Activated naive CD8-positive, alpha-beta T cell treated with anti-CD3 and anti-CD28 coated beads, Interleukin-2, amount 10 ng/mL, durations not matched to agents 7 days and 5 days (primary cell): Measurements from ENCODE around the gene DPP6. TPM values are rescaled to one million over a fixed set of nuclear protein-coding genes. Genes with fewer than 3 reads are reported as not detected.

Source experiments
- ATAC-seq: fragments of 150-1000 bp; cut with Tn5 transposase; one replicate; pipeline ENCODE4 v1.10.0; 2021; ENCODE audit warnings: low read depth, moderate library complexity
- POLR2A ChIA-PET: fragments of 350-600 bp; sonication (Branson Sonifier 250); formaldehyde crosslinking; loops from one replicate; lab custom pipeline; 2021; ENCODE audit warnings: antibody characterized with exemption; lab: Charles Lee
- DNase-seq: peaks from one replicate; pipeline ENCODE4 v3.0.0; 2021
- H3K27ac Mint-ChIP-seq: one replicate; pipeline ENCODE4 v1.8.0; 2022; ENCODE audit warnings: mild to moderate bottlenecking, mixed read lengths
- H3K27me3 Mint-ChIP-seq: one replicate; pipeline ENCODE4 v1.8.0; 2022; ENCODE audit warnings: mild to moderate bottlenecking, moderate library complexity, mixed read lengths
- H3K36me3 Mint-ChIP-seq: one replicate; pipeline ENCODE4 v1.8.0; 2021; ENCODE audit warnings: mild to moderate bottlenecking, mixed read lengths
- H3K4me1 Mint-ChIP-seq: one replicate; pipeline ENCODE4 v1.8.0; 2021; ENCODE audit warnings: mixed read lengths
- H3K4me3 Mint-ChIP-seq: one replicate; pipeline ENCODE4 v1.8.0; 2022; ENCODE audit warnings: mild to moderate bottlenecking, moderate library complexity, mixed read lengths
- H3K9me3 Mint-ChIP-seq: one replicate; pipeline ENCODE4 v1.8.0; 2021; ENCODE audit warnings: mixed read lengths
- total RNA-seq, 2 experiments: library from RNA; stranded (reverse); gene quantifications; one replicate each; pipeline ENCODE4 v1.2.3, GENCODE V29; 2021

Gene DPP6
- total RNA-seq, 2 experiments from 2014 or later: not detected

DNA sequence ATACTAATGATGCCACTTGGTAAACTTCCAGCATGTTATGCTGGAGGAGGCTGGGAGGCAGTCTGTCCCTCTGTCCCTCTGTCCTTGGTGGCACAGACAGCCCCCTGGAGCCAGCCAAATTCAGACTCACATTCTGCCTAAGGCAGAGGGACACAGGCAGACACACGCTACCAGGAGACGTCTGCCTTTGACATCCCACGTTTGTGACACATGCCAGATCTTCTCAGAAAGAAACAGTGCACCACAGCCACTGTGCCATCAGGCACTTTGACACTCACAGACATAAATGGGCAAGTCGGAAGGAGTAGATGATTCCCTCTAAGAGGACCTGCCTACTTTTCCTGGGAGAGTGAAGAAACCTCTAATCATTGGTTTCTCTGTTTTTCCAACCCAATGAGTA lies 467.0 kb downstream of the DPP6 start:
- POLR2A ChIA-PET: no interaction called here
- no peaks in the 10 kb centered on the region for H3K27me3 Mint-ChIP-seq
- no peaks in the 10 kb centered on the region for H3K36me3 Mint-ChIP-seq
- peaks cover 4% of the 10 kb centered on the region for H3K9me3 Mint-ChIP-seq
- no peak overlapping the region for H3K27ac Mint-ChIP-seq
- H3K4me3 Mint-ChIP-seq: no peak overlapping the region
- DNase-seq (no peak), ATAC-seq (no peak)
- H3K4me1 Mint-ChIP-seq: no peaks in the 10 kb centered on the region

DNA sequence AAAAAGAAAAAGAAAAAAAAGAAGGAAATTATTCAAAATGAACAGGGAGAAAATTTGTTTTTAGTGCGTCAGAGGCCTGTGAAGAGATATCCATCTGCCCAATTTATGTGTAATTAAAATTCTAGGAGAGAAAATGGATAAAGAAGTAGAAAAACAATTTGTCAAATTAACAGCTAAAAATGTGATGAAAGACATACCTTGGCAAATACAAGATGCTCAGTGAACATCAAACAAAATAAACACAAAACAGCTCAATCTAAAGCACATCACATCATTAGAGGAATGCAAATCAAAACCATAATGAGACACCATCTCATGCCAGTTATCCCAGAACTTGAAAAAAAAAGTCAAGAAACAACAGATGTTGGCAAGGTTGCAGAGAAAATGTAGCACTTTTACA lies 477.9 kb downstream of the DPP6 start:
- DNase-seq: no peak
- Mint-ChIP-seq H3K27ac (no peak overlapping the region), H3K4me1 (no peaks in the 10 kb centered on the region), H3K9me3 (no peaks in the 10 kb centered on the region), H3K4me3 (no peak overlapping the region), H3K36me3 (no peaks in the 10 kb centered on the region), H3K27me3 (no peaks in the 10 kb centered on the region)
- POLR2A ChIA-PET: no interaction called here
- no peak for ATAC-seq

DNA sequence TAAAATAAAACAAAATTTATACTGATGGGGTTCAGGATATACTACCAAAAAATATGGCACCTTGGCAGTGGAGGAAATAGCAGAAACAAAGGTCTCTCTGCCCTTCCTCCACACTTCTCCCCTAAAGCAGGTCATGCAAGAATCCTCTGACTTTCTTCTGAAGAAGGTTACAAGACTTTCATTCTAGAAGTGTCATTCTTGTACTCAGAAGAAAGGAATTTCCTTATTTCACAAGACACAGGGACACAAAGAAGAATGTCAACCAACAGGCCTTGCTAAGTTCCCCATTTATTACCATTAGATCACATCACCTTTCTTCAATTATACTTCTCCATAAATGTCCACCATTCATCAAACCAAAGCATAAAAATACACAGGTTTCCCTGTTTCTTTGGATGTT lies 480.6 kb downstream of the DPP6 start:
- Mint-ChIP-seq H3K27ac (no peak overlapping the region), H3K4me3 (no peak overlapping the region), H3K9me3 (no peaks in the 10 kb centered on the region), H3K36me3 (no peaks in the 10 kb centered on the region), H3K27me3 (no peaks in the 10 kb centered on the region), H3K4me1 (no peaks in the 10 kb centered on the region)
- no peak for ATAC-seq
- POLR2A ChIA-PET: no interaction called here
- DNase-seq: no peak

DNA sequence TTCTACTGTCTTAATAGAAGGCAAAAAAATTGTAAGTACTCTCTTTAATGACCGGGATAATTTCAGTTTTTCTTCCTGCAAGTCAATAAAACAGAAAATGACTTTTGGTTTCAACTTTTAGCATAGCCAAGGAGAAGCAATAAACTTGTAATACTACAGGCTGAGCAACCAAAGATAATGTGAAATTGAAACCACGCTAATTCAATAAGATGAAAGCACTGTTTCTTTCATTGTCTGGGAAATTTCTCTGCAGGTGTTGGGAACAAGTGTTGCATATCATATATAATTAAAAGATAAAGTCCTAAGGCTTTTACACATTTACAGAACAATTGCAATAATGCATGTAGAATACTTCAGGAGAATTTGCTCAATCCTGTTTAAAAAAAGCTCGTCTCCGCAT lies 488.4 kb downstream of the DPP6 start:
- Mint-ChIP-seq H3K27ac (no peak overlapping the region), H3K4me1 (peaks cover 4% of the 10 kb centered on the region), H3K4me3 (no peak overlapping the region), H3K9me3 (no peaks in the 10 kb centered on the region), H3K36me3 (no peaks in the 10 kb centered on the region), H3K27me3 (no peaks in the 10 kb centered on the region)
- no peak for DNase-seq
- ATAC-seq: no peak
- POLR2A ChIA-PET: no interaction called here

DNA sequence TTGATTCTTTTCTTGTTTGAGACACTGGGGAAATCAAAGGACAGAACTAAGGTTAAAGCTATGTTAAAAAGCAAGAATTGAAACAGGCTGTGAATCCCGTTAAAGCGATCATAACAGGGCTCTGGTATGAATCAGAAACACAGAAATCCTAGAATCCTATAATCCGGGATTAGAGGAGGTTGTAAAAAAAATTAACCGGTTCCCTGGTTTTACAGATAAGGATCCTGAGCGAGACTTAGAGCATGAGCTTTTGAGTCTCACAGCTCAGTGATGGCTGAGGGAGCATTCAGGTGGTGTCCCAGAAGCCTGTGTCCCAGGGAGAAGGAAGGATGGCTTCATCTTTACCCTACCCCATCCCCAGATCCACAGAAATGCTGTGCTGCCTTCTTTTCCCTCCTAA lies 489.4 kb downstream of the DPP6 start:
- Mint-ChIP-seq H3K4me3 (no peak overlapping the region), H3K27ac (no peak overlapping the region), H3K27me3 (no peaks in the 10 kb centered on the region), H3K4me1 (peaks cover 4% of the 10 kb centered on the region), H3K9me3 (no peaks in the 10 kb centered on the region), H3K36me3 (no peaks in the 10 kb centered on the region)
- no peak for ATAC-seq
- POLR2A ChIA-PET: no interaction called here
- DNase-seq: no peak

DNA sequence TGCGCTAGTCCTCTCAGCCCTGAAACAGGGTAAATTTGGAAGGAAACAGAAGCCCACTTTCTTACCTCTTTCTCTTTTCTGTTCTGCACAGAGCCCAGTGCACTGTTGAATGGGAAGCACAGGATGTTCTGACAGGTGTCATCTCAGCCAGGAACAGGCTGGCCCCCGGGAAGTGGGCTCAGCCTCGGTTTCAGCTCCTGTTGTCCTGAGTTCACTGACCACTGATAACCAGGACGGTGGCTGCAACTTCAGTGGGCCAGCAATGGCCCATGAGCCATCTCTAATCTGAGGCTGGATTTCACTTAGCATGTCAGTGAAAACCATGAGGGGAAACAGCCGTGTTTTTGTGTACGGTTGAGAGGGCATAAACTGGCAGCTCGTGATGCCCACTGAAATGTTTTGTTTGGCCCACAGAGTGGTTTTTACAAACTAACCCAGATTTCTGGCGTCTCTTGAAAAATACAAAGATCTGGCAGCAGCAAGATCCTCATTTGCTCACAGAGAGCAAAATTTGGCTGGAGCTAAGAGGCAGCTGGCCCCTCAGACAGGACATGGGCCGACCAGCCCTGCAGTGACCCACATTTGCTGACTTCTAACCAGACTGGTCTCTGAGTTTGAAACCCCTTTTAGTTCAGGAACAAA lies 494.9 kb downstream of the DPP6 start:
- Mint-ChIP-seq H3K4me1 (no peaks in the 10 kb centered on the region), H3K27me3 (no peaks in the 10 kb centered on the region), H3K36me3 (no peaks in the 10 kb centered on the region), H3K27ac (no peak overlapping the region), H3K4me3 (no peak overlapping the region), H3K9me3 (peaks cover 1% of the 10 kb centered on the region)
- POLR2A ChIA-PET: no interaction called here
- ATAC-seq (no peak), DNase-seq (no peak)

DNA sequence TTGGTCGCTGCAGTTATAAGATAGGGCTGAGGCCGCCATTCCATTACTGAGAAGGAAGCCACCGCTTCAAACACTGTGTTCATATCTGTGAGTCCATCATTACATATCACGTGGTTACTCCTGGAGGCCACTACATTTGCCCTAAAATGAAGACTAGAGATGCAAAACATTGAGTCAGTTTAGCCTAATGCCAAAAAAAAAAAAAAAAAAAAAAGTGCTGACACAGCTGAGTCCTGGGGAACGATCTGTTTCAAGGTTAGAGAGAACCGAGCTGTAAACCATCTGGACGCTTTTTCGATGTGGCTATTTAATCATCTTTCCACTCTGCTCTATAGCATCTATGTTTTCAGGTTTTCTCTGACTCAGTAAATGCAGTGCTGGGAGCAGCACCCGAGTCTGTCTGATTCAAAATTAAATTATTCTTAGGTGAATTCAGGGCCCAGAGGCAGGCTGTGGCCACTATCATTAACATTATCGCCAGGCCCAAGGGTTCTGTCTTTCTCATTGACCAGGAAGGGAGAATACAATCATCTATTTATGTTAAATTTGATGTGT lies 501.6 kb downstream of the DPP6 start:
- ATAC-seq (no peak), DNase-seq (no peak)
- Mint-ChIP-seq H3K27ac (no peak overlapping the region), H3K4me3 (no peak overlapping the region), H3K36me3 (no peaks in the 10 kb centered on the region), H3K27me3 (no peaks in the 10 kb centered on the region), H3K9me3 (peaks cover under 1% of the 10 kb centered on the region), H3K4me1 (no peaks in the 10 kb centered on the region)
- POLR2A ChIA-PET: no interaction called here

DNA sequence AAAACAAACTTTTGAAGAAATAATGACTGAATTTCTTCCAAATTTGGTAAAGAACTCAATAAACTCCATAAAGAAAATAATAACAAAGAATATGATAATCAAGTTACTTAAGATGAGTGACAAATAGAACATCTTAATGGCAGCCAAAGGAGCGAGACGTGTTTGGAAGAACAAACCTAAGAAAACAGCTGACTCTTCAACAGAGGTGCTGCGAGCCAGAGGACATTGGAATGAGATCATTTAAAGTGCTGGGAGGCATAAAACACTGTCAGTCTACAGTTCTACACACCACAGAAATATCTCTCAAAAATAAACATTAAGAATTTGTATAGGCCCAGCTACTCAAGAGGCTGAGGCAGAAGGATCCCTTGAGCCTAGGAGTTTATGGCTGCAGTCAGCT lies 507.3 kb downstream of the DPP6 start:
- DNase-seq (no peak), ATAC-seq (no peak)
- no peaks in the 10 kb centered on the region for H3K9me3 Mint-ChIP-seq
- no peak overlapping the region for H3K4me3 Mint-ChIP-seq
- no peaks in the 10 kb centered on the region for H3K36me3 Mint-ChIP-seq
- no peak overlapping the region for H3K27ac Mint-ChIP-seq
- no peaks in the 10 kb centered on the region for H3K27me3 Mint-ChIP-seq
- no peaks in the 10 kb centered on the region for H3K4me1 Mint-ChIP-seq
- POLR2A ChIA-PET: no interaction called here

DNA sequence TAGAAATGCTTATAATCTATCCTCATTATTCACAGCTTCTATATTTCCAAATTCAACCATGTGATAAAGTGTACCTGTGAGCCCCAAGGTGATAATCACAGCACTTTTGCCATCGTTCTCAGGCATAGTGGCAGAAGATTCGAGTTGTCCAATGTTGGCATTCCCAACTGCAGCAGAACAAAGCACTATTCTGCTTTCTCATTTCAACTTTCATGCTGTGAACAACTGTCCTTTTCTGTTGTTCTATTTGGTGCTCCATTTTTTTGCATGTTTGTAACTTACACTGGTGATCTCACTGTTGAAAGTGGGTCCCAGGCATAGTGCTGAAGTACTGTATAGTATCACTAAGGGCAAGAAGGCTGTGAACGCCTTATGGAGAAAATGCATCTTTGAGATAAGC lies 512.5 kb downstream of the DPP6 start:
- H3K4me3 Mint-ChIP-seq: no peak overlapping the region
- peaks cover 2% of the 10 kb centered on the region for H3K9me3 Mint-ChIP-seq
- H3K27ac Mint-ChIP-seq: no peak overlapping the region

DNA sequence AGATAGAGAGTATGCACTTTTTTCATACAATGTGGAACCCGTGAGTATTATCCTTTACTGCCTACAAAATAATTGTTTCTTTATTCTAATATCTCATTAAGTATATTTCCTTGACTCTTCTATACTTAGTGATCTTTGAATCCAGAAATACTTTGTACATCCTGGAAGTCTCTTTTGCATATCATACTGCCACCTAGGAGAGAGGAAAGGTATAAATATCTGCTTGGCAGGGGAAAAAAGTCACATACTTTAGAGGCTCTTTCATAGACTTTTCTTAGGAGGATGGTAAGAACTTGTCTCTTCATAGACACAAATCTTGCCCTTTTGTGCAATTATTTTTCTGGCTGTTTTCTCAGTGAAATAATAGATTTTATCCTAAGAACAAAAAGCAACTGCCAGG lies 514.7 kb downstream of the DPP6 start:
- Mint-ChIP-seq H3K9me3 (peaks cover 2% of the 10 kb centered on the region), H3K27ac (no peak overlapping the region), H3K36me3 (no peaks in the 10 kb centered on the region), H3K27me3 (no peaks in the 10 kb centered on the region), H3K4me3 (no peak overlapping the region), H3K4me1 (no peaks in the 10 kb centered on the region)
- DNase-seq (no peak), ATAC-seq (no peak)
- POLR2A ChIA-PET: no interaction called here

More for the DNA sequence above, 512.5 kb downstream of the DPP6 start:
- POLR2A ChIA-PET: no interaction called here
- no peak for ATAC-seq
- Mint-ChIP-seq H3K27me3 (no peaks in the 10 kb centered on the region), H3K36me3 (no peaks in the 10 kb centered on the region), H3K4me1 (no peaks in the 10 kb centered on the region)
- no peak for DNase-seq

DNA sequence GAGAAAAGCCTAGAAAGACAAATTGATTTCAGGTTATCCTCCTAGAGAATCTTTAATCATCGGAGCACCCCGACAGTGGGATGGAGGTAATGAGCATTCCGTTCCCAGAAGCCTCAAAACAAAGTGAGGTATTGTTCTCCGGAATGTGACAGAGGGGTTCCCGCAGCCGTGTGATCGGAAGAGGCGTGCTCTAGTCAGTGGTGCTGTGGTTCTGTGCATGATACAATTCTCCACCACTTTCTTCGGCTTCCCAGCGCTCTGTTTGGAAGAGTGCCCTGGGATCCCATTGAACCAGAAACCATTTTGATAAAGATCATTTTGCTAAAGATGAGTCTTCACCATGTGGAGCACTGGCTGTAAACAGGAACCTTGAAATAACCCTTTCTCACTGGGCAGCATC lies 516.1 kb downstream of the DPP6 start:
- ATAC-seq: no peak
- POLR2A ChIA-PET: no interaction called here
- no peaks in the 10 kb centered on the region for H3K36me3 Mint-ChIP-seq
- no peaks in the 10 kb centered on the region for H3K4me1 Mint-ChIP-seq
- H3K27ac Mint-ChIP-seq: no peak overlapping the region
- H3K4me3 Mint-ChIP-seq: no peak overlapping the region
- peaks cover 2% of the 10 kb centered on the region for H3K9me3 Mint-ChIP-seq
- no peak for DNase-seq
- H3K27me3 Mint-ChIP-seq: no peaks in the 10 kb centered on the region

DNA sequence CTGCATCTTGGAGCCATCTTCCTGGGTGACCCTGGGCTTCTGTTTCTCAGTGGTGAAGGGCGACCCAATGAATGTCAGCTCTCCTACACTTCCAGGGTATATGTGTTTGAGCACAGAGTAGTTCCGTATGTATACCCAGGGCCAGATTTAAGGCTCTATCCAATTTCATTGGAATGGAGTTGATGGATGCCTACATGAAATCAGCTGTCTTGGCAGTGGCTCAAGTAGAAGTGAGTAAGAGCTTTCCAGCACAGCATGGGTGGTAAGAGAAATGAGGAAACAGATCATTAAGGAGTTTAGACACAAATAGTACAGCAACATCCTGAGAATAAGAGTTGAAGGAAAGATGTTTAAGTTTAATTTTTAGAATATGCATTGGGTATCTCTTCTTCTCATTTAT lies 517.7 kb downstream of the DPP6 start:
- Mint-ChIP-seq H3K27me3 (no peaks in the 10 kb centered on the region), H3K27ac (no peak overlapping the region), H3K9me3 (peaks cover 2% of the 10 kb centered on the region), H3K36me3 (no peaks in the 10 kb centered on the region), H3K4me3 (no peak overlapping the region), H3K4me1 (no peaks in the 10 kb centered on the region)
- DNase-seq: no peak
- POLR2A ChIA-PET: no interaction called here
- no peak for ATAC-seq

DNA sequence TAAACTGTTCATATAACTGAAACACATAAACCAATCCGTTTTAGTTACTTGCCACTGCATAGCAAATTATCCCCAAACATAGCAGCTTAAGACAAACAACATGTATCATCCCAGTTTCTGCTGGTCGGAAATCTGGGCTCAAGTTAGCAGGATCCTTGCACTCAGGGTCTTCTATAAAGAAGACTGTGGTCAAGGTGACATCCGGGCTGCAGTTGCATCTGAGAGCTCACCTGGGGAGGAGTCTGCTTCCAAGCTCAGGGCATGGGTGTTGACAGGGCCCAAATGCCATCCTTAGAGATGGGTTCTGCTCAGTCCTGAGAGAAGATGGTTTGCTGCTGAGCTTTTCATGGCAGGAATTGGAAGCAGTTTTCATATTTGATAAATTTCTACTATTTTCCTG lies 519.6 kb downstream of the DPP6 start:
- H3K4me1 Mint-ChIP-seq: no peaks in the 10 kb centered on the region
- DNase-seq (no peak), ATAC-seq (no peak)
- no peaks in the 10 kb centered on the region for H3K27me3 Mint-ChIP-seq
- no peak overlapping the region for H3K4me3 Mint-ChIP-seq
- POLR2A ChIA-PET: no interaction called here
- H3K9me3 Mint-ChIP-seq: no peaks in the 10 kb centered on the region
- no peak overlapping the region for H3K27ac Mint-ChIP-seq
- H3K36me3 Mint-ChIP-seq: no peaks in the 10 kb centered on the region

DNA sequence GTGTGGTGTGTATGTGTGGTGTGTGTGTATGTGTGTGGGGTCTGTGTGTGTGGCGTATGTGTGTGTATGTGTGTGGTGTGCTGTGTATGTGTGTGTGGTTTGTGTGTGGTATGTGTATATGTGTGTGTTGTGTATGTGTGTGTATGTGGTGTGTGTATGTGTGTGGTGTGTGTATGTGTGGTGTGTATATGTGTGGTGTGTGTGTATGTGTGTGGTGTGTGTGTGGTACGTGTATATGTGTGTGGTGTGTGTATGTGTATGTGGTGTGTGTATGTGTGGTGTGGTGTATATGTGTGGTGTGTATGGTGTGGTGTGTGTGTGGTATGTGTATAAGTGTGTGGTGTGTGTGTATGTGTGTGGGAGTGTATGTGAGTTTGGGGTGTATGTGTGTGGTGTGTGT lies 522.0 kb downstream of the DPP6 start:
- Mint-ChIP-seq H3K4me1 (no peaks in the 10 kb centered on the region), H3K27ac (no peak overlapping the region), H3K9me3 (no peaks in the 10 kb centered on the region), H3K36me3 (no peaks in the 10 kb centered on the region), H3K27me3 (no peaks in the 10 kb centered on the region), H3K4me3 (no peak overlapping the region)
- DNase-seq (no peak), ATAC-seq (no peak)
- POLR2A ChIA-PET: no interaction called here

DNA sequence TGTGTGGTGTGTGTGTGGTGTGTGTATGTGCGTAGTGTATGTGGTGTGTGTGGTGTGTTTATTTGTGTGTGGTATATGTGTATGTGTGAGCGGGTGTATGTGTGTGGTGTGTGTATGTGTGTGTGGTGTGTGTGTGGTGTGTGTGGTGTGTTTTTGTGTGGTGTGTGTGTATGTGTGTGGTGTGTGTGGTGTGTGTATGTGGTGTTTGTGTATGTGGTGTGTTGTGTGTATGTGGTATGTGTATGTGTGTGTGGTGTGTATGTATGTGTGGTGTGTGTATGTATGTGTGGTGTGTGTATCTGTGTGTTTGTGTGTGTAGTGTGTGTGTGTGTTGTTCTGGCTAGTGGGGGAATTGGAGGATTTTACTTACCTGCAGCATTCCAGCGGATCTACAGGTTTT lies 523.3 kb downstream of the DPP6 start:
- POLR2A ChIA-PET: no interaction called here
- Mint-ChIP-seq H3K4me3 (no peak overlapping the region), H3K27ac (no peak overlapping the region), H3K9me3 (no peaks in the 10 kb centered on the region), H3K4me1 (no peaks in the 10 kb centered on the region), H3K36me3 (no peaks in the 10 kb centered on the region), H3K27me3 (no peaks in the 10 kb centered on the region)
- DNase-seq: no peak
- no peak for ATAC-seq
